Coronary artery (tissue), 2 donors: ENCODE results near the gene F13A1.

Experiments
- DNase-seq: peaks from one replicate; pipeline ENCODE4 v3.0.0-alpha.2; 2017; ENCODE audit warnings: low spot score
- H3K27ac ChIP-seq, 2 donors: fragments of 200-600 bp; sonication (generic); one replicate each; pipeline ENCODE4 v1.5.1; 2016 to 2019
- H3K4me3 ChIP-seq: fragments of 200-600 bp; sonication (generic); 2 replicates; pipeline ENCODE4 v1.5.1; 2016; ENCODE audit warnings: mild to moderate bottlenecking, moderate library complexity
- TF ChIP-seq, protein P1 (sequence below): fragments of 200-600 bp; sonication (generic); IDR thresholded peaks from one replicate; pipeline ENCODE4 v1.5.1; 2019; ENCODE audit warnings: antibody characterized with exemption

Gene F13A1

DNA sequence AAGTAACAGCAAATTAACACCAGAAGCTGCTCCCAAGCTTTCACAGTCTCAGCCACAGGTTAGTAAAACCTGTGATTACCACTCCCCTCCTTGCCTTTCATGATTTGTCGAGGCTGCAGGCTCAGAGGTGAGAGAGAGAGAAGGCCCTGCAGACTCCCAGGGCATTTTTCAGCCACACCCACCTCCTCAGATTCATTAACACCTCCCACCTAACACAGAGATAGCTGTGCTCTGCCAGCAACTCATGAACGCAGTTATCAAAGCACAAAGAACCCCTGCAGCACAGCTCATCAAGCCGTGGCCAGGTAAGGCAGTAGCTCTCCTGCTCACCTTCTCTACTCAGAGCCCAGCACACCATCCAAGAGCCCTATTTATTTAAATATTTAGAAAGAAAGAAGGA is 27.1 kb downstream of the F13A1 start:
- H3K4me3 ChIP-seq = no peak overlapping the region
- no peak for DNase-seq
- TF ChIP-seq, protein P1, sequence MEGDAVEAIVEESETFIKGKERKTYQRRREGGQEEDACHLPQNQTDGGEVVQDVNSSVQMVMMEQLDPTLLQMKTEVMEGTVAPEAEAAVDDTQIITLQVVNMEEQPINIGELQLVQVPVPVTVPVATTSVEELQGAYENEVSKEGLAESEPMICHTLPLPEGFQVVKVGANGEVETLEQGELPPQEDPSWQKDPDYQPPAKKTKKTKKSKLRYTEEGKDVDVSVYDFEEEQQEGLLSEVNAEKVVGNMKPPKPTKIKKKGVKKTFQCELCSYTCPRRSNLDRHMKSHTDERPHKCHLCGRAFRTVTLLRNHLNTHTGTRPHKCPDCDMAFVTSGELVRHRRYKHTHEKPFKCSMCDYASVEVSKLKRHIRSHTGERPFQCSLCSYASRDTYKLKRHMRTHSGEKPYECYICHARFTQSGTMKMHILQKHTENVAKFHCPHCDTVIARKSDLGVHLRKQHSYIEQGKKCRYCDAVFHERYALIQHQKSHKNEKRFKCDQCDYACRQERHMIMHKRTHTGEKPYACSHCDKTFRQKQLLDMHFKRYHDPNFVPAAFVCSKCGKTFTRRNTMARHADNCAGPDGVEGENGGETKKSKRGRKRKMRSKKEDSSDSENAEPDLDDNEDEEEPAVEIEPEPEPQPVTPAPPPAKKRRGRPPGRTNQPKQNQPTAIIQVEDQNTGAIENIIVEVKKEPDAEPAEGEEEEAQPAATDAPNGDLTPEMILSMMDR = no peak
- H3K27ac ChIP-seq = no peak overlapping the region

DNA sequence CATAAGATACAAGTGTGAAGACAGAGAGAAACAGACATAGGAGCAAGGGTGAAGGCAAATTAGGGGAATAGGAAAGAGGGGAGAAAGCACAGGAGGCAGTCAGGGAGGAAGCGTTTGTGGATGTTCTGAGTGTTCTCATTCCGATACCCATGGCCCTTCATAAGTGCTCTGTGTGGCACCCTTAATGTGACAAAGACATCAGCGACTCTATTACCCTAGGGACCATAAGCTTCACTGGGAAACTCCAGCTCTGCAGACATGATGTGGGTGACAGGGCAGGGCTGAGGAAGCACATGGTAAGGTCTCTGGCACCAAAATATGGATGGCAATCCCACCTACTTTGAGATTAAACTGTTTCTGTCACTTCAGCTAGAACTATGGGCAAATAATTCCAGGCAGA is 33.0 kb downstream of the F13A1 start:
- Histone ChIP-seq H3K4me3 (no peak overlapping the region), H3K27ac (no peak overlapping the region)
- TF ChIP-seq, protein P1 = no peak
- no peak for DNase-seq

DNA sequence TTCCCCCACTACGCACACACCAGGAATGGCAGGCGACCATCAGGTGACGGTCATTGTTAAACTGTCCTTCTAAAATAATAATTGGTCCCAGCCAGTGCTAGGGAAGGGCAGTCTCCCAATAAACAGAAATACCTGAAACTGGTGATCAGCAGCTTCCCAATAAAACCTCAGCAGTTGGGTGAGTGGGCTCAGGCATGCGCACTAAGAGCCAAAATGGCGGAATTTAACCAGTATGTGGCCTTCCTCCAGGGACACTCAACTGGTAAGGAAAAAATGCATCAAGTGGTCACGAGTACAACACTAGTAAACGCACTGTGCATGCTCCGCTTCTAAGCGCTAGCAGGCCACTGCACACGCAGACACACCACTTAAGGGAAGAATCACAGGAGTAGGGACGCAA is 34.8 kb downstream of the F13A1 start:
- H3K4me3 ChIP-seq = no peak overlapping the region
- TF ChIP-seq, protein P1 = no peak

DNA sequence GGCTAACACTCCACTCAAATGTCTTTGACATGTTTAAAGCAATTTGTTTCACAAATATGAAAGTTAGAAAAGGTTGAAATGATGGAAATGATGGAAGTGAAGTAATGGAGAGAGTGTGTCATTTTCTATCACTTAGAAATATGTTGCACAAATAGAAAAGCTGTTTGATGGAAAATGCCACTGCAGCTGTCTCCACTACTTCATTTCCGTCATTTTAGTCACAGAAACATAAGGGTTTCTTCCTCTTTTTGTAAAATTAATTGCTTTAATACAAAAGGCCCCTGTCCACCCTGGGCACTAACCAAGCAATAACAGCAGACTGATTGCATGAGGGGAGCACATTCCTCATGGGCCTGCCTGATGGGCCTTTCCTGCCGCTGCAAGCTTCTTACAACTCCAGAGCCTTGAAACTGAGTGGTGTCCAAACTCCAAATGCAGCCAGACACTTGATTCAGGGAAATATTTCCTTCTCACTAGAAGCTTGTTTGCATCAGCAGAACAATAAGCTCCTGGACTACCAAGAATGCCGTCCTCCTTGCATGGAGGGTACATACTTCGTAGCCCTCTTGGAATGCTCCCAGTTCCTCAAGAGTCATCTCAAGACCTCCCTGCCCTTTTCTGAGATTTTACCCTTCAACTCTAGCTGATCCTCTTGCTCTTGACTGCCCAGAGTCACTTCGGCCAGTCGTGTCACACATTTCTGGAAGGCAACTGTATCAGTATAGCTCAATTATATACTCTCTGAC is 36.1 kb downstream of the F13A1 start:
- H3K27ac ChIP-seq = peak overlapping the region in 1 of 2 donors; percentile 65
- no peak for DNase-seq
- TF ChIP-seq, protein P1 = no peak
- no peak overlapping the region for H3K4me3 ChIP-seq

More for the DNA sequence above, 34.8 kb downstream of the F13A1 start:
- no peak for DNase-seq
- H3K27ac ChIP-seq = no peak overlapping the region

DNA sequence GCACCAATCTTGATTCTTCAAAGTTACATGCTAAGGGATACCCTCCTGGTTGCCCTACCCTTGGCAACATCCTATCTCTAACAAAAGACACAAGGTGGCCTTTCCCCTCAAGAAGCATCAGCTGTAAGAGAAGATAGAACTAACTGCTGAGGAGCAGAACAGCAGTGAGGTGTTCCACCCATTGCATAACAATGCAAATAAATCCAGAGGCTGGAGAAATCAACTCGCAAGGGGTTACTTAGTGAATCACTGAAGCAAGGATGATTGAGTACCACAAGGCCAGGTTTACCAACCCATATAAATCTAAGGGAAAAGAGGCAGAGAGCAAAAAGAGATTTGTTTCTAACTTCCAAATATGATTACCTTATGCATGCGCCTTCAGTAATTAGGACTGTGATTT is 36.7 kb downstream of the F13A1 start:
- Histone ChIP-seq H3K4me3 (no peak overlapping the region), H3K27ac (peak overlapping the region in 1 of 2 donors; percentile 4)
- no peak for DNase-seq
- TF ChIP-seq, protein P1 = no peak

DNA sequence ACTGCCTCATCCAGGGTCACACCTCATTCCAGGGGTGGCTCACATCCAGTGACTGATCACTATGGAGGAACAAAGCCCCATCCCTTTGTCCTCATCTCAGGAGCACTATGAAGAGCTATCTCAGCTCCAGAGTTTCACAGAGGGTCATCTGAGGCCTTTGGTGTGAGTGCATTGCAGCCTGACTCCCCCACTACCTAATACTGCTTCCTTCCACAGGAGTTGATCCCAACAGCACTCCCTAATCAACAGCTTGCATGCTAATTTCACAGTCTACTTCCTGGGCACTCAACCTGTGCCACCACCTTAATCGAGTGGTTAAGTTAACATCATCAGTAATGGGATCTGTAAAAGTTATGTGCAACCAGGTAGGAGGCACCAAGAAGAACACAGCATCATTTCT is 37.7 kb downstream of the F13A1 start:
- TF ChIP-seq, protein P1 = no peak
- Histone ChIP-seq H3K4me3 (no peak overlapping the region), H3K27ac (no peak overlapping the region)
- DNase-seq = no peak

DNA sequence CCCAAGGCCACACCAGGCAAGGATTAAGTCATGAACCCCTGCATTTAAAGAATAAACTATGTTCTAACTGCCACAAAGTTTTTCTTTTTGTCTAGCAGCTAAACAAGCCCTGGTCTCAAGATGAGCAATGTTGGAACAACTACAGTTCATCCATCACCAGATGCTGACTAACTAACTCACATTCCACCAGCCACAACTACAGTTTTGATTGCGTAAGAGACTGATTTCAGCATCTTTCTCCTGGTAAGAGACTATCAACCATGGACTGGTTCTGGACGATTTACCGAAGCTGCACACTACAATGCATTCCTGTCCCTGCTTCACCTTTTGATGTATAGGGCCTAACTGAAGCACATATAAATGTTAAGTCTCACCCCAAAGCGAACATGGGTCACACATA is 43.0 kb downstream of the F13A1 start:
- TF ChIP-seq, protein P1 = no peak
- no peak for DNase-seq
- Histone ChIP-seq H3K27ac (no peak overlapping the region), H3K4me3 (no peak overlapping the region)
